Measurements from ENCODE around the gene DSCAML1.

- TF ChIP-seq, protein P1, sequence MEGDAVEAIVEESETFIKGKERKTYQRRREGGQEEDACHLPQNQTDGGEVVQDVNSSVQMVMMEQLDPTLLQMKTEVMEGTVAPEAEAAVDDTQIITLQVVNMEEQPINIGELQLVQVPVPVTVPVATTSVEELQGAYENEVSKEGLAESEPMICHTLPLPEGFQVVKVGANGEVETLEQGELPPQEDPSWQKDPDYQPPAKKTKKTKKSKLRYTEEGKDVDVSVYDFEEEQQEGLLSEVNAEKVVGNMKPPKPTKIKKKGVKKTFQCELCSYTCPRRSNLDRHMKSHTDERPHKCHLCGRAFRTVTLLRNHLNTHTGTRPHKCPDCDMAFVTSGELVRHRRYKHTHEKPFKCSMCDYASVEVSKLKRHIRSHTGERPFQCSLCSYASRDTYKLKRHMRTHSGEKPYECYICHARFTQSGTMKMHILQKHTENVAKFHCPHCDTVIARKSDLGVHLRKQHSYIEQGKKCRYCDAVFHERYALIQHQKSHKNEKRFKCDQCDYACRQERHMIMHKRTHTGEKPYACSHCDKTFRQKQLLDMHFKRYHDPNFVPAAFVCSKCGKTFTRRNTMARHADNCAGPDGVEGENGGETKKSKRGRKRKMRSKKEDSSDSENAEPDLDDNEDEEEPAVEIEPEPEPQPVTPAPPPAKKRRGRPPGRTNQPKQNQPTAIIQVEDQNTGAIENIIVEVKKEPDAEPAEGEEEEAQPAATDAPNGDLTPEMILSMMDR (IDR thresholded peaks at IDR 0.05) = no peak
- TF ChIP-seq POLR2A (IDR thresholded peaks at IDR 0.05) (no peak), EP300 (IDR thresholded peaks at IDR 0.05; ENCODE audit: low read depth) (no peak), POLR2AphosphoS5 (IDR thresholded peaks at IDR 0.05) (no peak)
These were observed 44.2 kb downstream of the DSCAML1 start for GRCh38 chr11:117752721-117753237.
